Type B pancreatic cell (in vitro differentiated cells): ENCODE measurements around the gene ELOA. TPM values are rescaled to one million over a fixed set of nuclear protein-coding genes. Genes with fewer than 3 reads are reported as not detected.
"Not testable (repeated sequence)": the region's sequence is repeated elsewhere in the genome, so short reads cannot be mapped to it uniquely, and the experiment has no call there.

Source experiments
- DNase-seq: peaks from one replicate; pipeline ENCODE4 v3.0.0; 2021; ENCODE audit warnings: mixed read lengths; ENCODE audit not compliant: unreplicated experiment; ENCODE audit errors: extremely low spot score
- H3K27ac Mint-ChIP-seq: 2 replicates; pipeline ENCODE4 v1.8.0; 2021; ENCODE audit warnings: mild to moderate bottlenecking, mixed read lengths
- H3K27me3 Mint-ChIP-seq: 2 replicates; pipeline ENCODE4 v1.8.0; 2021; ENCODE audit warnings: mixed read lengths
- H3K36me3 Mint-ChIP-seq: 2 replicates; pipeline ENCODE4 v1.8.0; 2021; ENCODE audit warnings: mixed read lengths
- H3K4me1 Mint-ChIP-seq: one replicate; pipeline ENCODE4 v1.8.0; 2021; ENCODE audit warnings: mixed read lengths; ENCODE audit not compliant: unreplicated experiment
- H3K4me3 Mint-ChIP-seq: 2 replicates; pipeline ENCODE4 v1.8.0; 2021; ENCODE audit warnings: mild to moderate bottlenecking, mixed read lengths
- H3K9me3 Mint-ChIP-seq: 2 replicates; pipeline ENCODE4 v1.8.0; 2021; ENCODE audit warnings: mixed read lengths
- total RNA-seq: library from RNA; stranded (reverse); gene quantifications from 2 replicates; pipeline ENCODE4 v1.2.1, GENCODE V29; 2021; ENCODE audit warnings: low replicate concordance
- TF ChIP-seq, protein P1 (sequence below): fragments of 200-600 bp; sonication (generic); conservative IDR thresholded peaks from 2 replicates; pipeline ENCODE4 v1.5.0; 2021; ENCODE audit warnings: antibody characterized with exemption, mild to moderate bottlenecking

ELOA gene
- total RNA-seq, 1 donor from 2014 or later = 44.3 TPM

DNA sequence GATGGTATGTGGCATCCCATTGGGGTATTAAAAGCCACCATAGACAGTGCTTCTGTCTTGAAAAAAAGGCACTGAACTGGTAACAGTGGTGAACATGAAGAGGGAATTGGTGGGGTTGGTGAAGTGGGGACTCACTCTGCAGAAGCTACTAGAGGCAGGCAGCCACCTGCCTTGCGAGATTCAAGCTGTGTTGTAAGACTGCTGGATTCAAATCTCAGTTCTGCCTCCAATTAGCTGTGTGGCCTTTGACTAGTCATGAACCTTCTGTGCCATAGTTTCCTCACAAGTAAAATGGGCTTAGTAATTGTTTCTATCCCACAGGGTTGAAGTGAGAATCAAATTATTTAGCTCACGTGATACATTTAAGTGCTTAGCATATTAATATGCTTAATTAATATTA lies 16.6 kb upstream of the ELOA start:
- Mint-ChIP-seq H3K4me1 (peaks cover 16% of the 10 kb centered on the region), H3K9me3 (no peaks in the 10 kb centered on the region), H3K36me3 (peaks cover 5% of the 10 kb centered on the region), H3K27ac (no peak overlapping the region), H3K27me3 (no peaks in the 10 kb centered on the region), H3K4me3 (no peak overlapping the region)
- TF ChIP-seq, protein P1, sequence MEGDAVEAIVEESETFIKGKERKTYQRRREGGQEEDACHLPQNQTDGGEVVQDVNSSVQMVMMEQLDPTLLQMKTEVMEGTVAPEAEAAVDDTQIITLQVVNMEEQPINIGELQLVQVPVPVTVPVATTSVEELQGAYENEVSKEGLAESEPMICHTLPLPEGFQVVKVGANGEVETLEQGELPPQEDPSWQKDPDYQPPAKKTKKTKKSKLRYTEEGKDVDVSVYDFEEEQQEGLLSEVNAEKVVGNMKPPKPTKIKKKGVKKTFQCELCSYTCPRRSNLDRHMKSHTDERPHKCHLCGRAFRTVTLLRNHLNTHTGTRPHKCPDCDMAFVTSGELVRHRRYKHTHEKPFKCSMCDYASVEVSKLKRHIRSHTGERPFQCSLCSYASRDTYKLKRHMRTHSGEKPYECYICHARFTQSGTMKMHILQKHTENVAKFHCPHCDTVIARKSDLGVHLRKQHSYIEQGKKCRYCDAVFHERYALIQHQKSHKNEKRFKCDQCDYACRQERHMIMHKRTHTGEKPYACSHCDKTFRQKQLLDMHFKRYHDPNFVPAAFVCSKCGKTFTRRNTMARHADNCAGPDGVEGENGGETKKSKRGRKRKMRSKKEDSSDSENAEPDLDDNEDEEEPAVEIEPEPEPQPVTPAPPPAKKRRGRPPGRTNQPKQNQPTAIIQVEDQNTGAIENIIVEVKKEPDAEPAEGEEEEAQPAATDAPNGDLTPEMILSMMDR = no peak
- DNase-seq = no peak

DNA sequence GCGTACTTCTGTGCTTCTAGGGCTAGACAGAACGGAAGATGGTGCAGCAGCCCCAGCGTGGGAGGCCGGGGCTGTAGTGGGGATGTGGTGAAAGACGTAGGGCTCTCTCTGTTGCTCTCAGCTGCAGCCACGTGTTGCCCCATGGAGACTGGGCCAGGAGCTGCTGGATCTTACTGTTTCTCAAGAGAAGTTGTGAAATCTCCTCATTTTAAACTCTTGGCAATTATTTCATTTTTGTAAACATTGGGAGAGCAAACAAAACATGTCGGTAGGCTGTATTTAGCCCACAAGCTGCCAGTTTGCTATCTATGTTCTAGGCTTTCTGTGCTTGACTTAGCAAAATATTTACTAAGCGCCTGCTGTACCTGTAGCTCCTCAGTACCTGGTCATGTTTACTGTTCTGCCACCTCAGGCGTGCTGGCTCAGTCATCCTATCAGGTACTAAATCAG lies 15.9 kb upstream of the ELOA start:
- H3K4me3 Mint-ChIP-seq = no peak overlapping the region
- no peaks in the 10 kb centered on the region for H3K9me3 Mint-ChIP-seq
- TF ChIP-seq, protein P1 = no peak
- peak overlapping the region; percentile 16 for H3K27ac Mint-ChIP-seq
- H3K4me1 Mint-ChIP-seq = peaks cover 16% of the 10 kb centered on the region
- H3K27me3 Mint-ChIP-seq = no peaks in the 10 kb centered on the region
- H3K36me3 Mint-ChIP-seq = peaks cover 5% of the 10 kb centered on the region
- DNase-seq = no peak

DNA sequence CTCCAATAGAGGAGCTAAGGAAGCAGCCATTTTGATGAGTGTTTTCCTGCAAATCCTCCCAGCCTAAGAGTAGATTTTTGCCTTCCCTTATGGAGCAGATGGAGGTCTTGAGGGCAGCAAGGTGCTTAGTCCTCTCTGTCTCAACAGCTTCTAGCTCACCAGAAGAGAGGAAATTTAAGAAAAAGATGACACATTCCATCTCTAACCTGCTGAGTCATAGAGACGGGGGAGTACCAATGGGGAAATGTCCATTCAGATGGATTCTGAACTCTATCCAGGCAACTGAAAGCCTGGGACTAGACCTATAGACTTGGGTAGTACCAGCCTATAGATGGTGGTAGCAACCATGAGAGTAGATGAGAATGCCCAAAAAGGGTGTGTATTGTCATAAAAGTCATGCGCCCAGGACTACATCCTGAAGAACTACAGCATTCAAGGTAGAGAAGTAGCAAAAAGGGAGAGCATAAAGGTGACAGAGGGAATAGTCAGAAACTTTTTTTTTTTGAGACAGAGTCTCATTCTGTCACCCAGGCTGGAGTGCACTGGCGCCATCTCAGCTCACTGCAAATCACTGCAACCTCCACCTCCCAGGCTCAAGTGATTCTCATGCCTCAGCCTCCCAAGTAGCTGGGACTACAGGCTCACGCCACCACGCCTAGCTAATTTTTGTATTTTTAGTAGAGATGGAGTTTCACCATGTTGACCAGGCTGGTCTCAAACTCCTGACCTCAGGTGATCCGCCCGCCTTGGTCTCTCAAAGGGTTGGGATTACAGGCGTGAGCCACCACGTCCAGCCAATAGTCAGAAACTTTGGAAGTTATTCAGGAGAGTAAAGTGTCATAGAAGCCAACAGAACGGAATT lies 10.7 kb upstream of the ELOA start:
- H3K9me3 Mint-ChIP-seq = no peaks in the 10 kb centered on the region
- H3K27me3 Mint-ChIP-seq = no peaks in the 10 kb centered on the region
- TF ChIP-seq, protein P1 = no peak
- peaks cover 11% of the 10 kb centered on the region for H3K4me1 Mint-ChIP-seq
- H3K36me3 Mint-ChIP-seq = peaks cover 5% of the 10 kb centered on the region
- no peak overlapping the region for H3K27ac Mint-ChIP-seq
- DNase-seq = no peak
- no peak overlapping the region for H3K4me3 Mint-ChIP-seq

DNA sequence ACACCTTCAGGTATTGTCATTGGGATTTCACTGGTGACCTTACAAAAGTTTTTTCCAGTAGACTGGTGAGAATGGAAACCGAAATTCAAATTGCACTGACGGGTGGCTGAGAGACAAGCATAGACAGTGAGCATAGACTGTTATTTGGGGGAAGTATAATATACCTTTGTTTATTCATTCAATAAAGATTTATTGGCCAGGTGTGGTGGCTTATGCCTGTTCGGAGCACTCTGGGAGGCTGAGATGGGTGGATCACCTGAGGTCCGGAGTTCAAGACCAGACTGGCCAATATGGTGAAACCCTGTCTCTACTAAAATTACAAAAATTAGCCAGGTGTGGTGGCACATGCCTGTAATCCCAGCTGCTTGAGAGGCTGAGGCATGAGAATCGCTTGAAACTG lies 10.0 kb upstream of the ELOA start:
- H3K27ac Mint-ChIP-seq = not testable (repeated sequence)

DNA sequence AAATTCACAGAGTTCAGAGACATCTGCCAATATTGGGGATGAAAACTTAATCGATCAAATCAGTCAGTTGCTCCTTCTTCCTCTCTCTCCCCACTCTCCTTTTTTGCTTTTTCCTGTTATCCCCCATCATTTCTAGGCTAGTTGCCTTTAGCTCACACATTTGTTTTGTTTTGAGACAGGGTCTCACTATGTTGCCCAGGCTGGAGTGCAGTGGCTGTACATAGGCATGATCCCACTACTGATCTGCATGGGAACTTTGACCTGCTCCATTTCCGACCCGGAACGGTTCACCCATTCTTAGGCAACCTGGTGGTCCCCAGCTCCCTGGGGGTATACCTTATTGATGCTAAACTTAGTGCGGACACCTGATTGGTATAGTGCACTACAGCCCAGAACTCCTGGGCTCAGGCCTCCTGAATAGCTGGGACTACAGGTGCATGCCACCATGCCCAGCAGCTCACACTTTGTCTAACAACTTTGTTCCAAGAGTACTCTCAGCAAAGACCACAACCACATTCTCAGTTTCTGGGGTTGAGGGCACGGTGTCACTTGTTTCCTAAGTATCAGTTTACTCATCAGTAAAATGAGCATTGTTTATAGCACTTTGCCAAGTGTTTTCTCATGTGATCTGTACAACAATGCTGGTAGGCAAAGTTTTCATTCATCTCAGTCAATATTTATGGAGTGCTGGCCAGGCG lies 6.7 kb upstream of the ELOA start:
- Mint-ChIP-seq H3K27me3 (no peaks in the 10 kb centered on the region), H3K27ac (no peak overlapping the region), H3K4me3 (no peak overlapping the region), H3K9me3 (no peaks in the 10 kb centered on the region), H3K36me3 (no peaks in the 10 kb centered on the region), H3K4me1 (no peaks in the 10 kb centered on the region)
- TF ChIP-seq, protein P1 = no peak
- DNase-seq = no peak

More for the DNA sequence above, 10.0 kb upstream of the ELOA start:
- H3K27me3 Mint-ChIP-seq, H3K4me3 Mint-ChIP-seq, H3K36me3 Mint-ChIP-seq, H3K9me3 Mint-ChIP-seq, H3K4me1 Mint-ChIP-seq, DNase-seq: not testable (repeated sequence)

DNA sequence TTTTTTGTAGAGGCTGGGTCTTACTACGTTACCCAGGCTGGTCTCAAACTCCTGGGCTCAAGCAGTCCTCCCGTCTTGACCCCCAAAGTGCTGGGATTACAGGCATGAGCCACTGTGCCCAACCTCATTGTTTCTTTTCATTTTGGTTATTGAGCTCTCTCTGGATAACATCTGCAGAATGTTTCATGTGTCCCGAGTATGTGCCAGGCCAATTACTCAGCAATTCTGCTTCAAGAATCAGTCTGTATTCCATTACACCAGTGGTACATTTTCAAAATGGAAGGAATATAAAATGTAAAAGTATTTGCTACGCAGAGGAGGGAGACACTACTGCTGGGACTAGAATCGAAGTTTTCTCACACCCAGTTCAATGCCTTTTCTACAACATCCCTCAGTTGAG lies 1.7 kb upstream of the ELOA start:
- no peak for DNase-seq
- peaks cover 6% of the 10 kb centered on the region for H3K36me3 Mint-ChIP-seq
- H3K9me3 Mint-ChIP-seq = no peaks in the 10 kb centered on the region
- peaks cover 15% of the 10 kb centered on the region for H3K4me1 Mint-ChIP-seq
- TF ChIP-seq, protein P1 = no peak
- H3K27ac Mint-ChIP-seq = peak overlapping the region; percentile 88
- peak overlapping the region; percentile 91 for H3K4me3 Mint-ChIP-seq
- H3K27me3 Mint-ChIP-seq = no peaks in the 10 kb centered on the region
